ENCODE measurements around the gene ADCY1.

DNA sequence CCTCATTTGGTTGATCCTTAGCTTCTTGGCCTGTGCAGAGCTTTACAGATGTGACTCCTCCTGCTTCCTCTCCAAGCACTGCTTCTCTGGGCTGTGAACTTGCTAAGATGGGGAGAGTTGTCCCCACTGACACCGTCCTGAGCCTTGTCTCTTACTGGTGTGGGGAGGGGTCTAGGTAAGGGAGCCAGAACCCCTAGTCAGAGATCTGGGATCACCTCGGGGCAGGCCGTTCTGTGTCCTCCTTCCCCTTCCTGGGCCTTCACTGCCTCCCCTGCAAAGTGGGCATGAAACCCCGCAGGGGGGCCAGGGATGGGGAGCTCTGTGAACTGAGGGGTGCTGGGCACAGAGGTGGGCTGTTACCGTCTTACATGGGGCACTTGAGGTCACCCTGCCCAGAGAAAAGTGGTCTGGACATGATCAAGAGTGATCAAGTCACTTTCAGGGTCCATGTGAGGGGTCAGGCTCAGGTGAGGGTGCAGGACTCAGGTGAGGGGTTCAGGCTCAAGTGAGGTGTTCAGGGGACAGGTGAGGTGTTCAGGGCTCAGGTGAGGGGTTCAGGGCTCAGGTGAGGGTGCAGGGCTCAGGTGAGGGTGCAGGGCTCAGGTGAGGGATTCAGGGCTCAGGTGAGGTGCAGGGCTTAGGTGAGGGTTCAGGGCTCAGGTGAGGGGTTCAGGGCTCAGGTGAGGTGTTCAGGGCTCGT is 86.2 kb downstream of the ADCY1 start:
- TF ChIP-seq EZH2 (IDR thresholded peaks at IDR 0.05; ENCODE audit: low read depth): no peak
- TF ChIP-seq, protein P1, sequence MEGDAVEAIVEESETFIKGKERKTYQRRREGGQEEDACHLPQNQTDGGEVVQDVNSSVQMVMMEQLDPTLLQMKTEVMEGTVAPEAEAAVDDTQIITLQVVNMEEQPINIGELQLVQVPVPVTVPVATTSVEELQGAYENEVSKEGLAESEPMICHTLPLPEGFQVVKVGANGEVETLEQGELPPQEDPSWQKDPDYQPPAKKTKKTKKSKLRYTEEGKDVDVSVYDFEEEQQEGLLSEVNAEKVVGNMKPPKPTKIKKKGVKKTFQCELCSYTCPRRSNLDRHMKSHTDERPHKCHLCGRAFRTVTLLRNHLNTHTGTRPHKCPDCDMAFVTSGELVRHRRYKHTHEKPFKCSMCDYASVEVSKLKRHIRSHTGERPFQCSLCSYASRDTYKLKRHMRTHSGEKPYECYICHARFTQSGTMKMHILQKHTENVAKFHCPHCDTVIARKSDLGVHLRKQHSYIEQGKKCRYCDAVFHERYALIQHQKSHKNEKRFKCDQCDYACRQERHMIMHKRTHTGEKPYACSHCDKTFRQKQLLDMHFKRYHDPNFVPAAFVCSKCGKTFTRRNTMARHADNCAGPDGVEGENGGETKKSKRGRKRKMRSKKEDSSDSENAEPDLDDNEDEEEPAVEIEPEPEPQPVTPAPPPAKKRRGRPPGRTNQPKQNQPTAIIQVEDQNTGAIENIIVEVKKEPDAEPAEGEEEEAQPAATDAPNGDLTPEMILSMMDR (conservative IDR thresholded peaks at IDR 0.05): no peak
